GM10248 (cell line): ENCODE data around the gene FOXP3.
"Not testable (repeated sequence)": the region's sequence is repeated elsewhere in the genome, so short reads cannot be mapped to it uniquely, and the experiment has no call there.

Source experiments
- CTCF ChIA-PET: fragments of 300-600 bp; sonication (Branson Sonifier 250); formaldehyde crosslinking; extraction: SDS; loops from one replicate; lab custom pipeline; 2021; ENCODE audit warnings: antibody characterized with exemption; lab: Yijun Ruan, JAX
- POLR2A ChIA-PET: fragments of 350-650 bp; sonication (Branson Sonifier 250); formaldehyde crosslinking; extraction: SDS; loops from one replicate; lab custom pipeline; 2020; ENCODE audit warnings: antibody characterized with exemption; lab: Yijun Ruan, JAX
- DNase-seq: peaks from one replicate; pipeline ENCODE4 v3.0.0; 2012; ENCODE audit errors: extremely low spot score
- CTCF ChIP-seq: IDR thresholded peaks from 2 replicates; pipeline ENCODE4 v1.5.1; 2012; ENCODE audit warnings: mild to moderate bottlenecking, low read depth; ENCODE audit errors: extremely low read depth, missing control alignments, control extremely low read depth

FOXP3 gene

GRCh38 chrX:49264460-49264859 is at the start of gene FOXP3:
FOXP3 (minus strand) TSS chrX:49264710; CDS start chrX:49258505, 6,205 bp downstream.
- ChIA-PET POLR2A (no interaction called here), CTCF (interaction anchor here (1.5 kb wide), 1 partner anchor 14 kb away, joined by 3 read pairs; no protein-coding TSS in a partner anchor)
- no peak for TF ChIP-seq CTCF
- DNase-seq = no peak

- POLR2A ChIA-PET = no interaction called here
- CTCF ChIA-PET = no interaction called here
- no peak for DNase-seq
- no peak for TF ChIP-seq CTCF
Observed at GRCh38 chrX:49312176-49312575, 47.7 kb upstream of the FOXP3 start.

- no peak for DNase-seq
- TF ChIP-seq CTCF = no peak
- POLR2A ChIA-PET = no interaction called here
- CTCF ChIA-PET = no interaction called here
Observed at GRCh38 chrX:49310371-49310770, 45.9 kb upstream of the FOXP3 start.

GRCh38 chrX:49309401-49309981 is 45.0 kb upstream of the FOXP3 start:
- ChIA-PET POLR2A (no interaction called here), CTCF (interaction anchor here (0.9 kb wide), 1 partner anchor 9 kb away, joined by 3 read pairs; no protein-coding TSS in a partner anchor)
- no peak for DNase-seq

GRCh38 chrX:49308604-49309269 is 44.2 kb upstream of the FOXP3 start:
- ChIA-PET POLR2A (no interaction called here), CTCF (interaction anchor here (1.1 kb wide), 1 partner anchor 336 kb away, joined by 3 read pairs; no protein-coding TSS in a partner anchor)
- no peak for DNase-seq
- TF ChIP-seq CTCF = no peak

More at GRCh38 chrX:49309401-49309981, 45.0 kb upstream of the FOXP3 start:
- no peak for TF ChIP-seq CTCF

GRCh38 chrX:49307775-49308174 is 43.3 kb upstream of the FOXP3 start:
- POLR2A ChIA-PET, DNase-seq: not testable (repeated sequence)
- CTCF ChIA-PET = interaction anchor here (1.1 kb wide), 1 partner anchor 335 kb away, joined by 3 read pairs; no protein-coding TSS in a partner anchor

GRCh38 chrX:49303346-49303745 is 38.8 kb upstream of the FOXP3 start, which contains the start of gene GAGE10:
GAGE10 (plus strand) TSS chrX:49303646; CDS start chrX:49304860, 1,214 bp downstream.
- no peak for DNase-seq
- ChIA-PET POLR2A (no interaction called here), CTCF (no interaction called here)
- no peak for TF ChIP-seq CTCF
